Naive thymus-derived CD8-positive, alpha-beta T cell (primary cell): ENCODE results near the gene ATP2C1. TPM values are rescaled to one million over a fixed set of nuclear protein-coding genes. Genes with fewer than 3 reads are reported as not detected.
A peak's percentile ranks its signal among the peaks of the same experiment; 100 is the strongest.

ENCODE experiments used
- ATAC-seq, 2 donors: fragments of 150-1000 bp; cut with Tn5 transposase in 1 of 2; sonication (Bioruptor Pico), chemical (Tn5 transposase) in 1 of 2; 1 replicate in 1 of 2; 2 replicates in 1 of 2; pipeline ENCODE4 v1.10.0; 2021; ENCODE audit warnings: mild to moderate bottlenecking in 2 of 2, moderate library complexity in 2 of 2
- POLR2A ChIA-PET: fragments of 350-600 bp; sonication (Branson Sonifier 250); formaldehyde crosslinking; loops from one replicate; lab custom pipeline; 2021; ENCODE audit warnings: antibody characterized with exemption; lab: Charles Lee
- DNase-seq, 10 donors: peaks; one replicate each; pipeline versions ENCODE4 v3.0.0 to v3.0.0-alpha.2; 2020 to 2022
- H3K27ac Mint-ChIP-seq, 10 donors: one replicate each; pipeline ENCODE4 v1.8.0; 2020 to 2022; ENCODE audit warnings: mild to moderate bottlenecking in 10 of 10, mixed read lengths in 10 of 10, moderate library complexity in 4 of 10, inconsistent platforms in 1 of 10
- H3K27me3 Mint-ChIP-seq, 5 donors: one replicate each; pipeline ENCODE4 v1.8.0; 2021 to 2022; ENCODE audit warnings: mixed read lengths in 5 of 5
- H3K36me3 Mint-ChIP-seq, 3 donors: one replicate each; pipeline ENCODE4 v1.8.0; 2020 to 2022; ENCODE audit warnings: mixed read lengths in 3 of 3, mild to moderate bottlenecking in 2 of 3, inconsistent platforms in 1 of 3
- H3K4me1 Mint-ChIP-seq, 4 donors: one replicate each; pipeline ENCODE4 v1.8.0; 2021 to 2022; ENCODE audit warnings: mixed read lengths in 4 of 4
- H3K4me3 Mint-ChIP-seq, 10 donors: one replicate each; pipeline ENCODE4 v1.8.0; 2020 to 2022; ENCODE audit warnings: mild to moderate bottlenecking in 10 of 10, mixed read lengths in 10 of 10, moderate library complexity in 6 of 10, inconsistent platforms in 1 of 10
- H3K9me3 Mint-ChIP-seq, 9 donors: one replicate each; pipeline ENCODE4 v1.8.0; 2020 to 2022; ENCODE audit warnings: mixed read lengths in 9 of 9, mild to moderate bottlenecking in 3 of 9, inconsistent platforms in 1 of 9, moderate library complexity in 1 of 9
- polyA plus RNA-seq, 3 donors: library from polyadenylated mRNA; unstranded; fragments of 300-500 nt; fragmentation: Illumina TruSeq; gene quantifications; one replicate each; pipeline ENCODE4 v1.2.3, GENCODE V29; 2021
- total RNA-seq, 8 experiments: library from RNA in 2 of 8; stranded (reverse) in 2 of 8; gene quantifications; one replicate each; pipeline ENCODE4 v1.2.3 and lab custom pipeline; 2021 to 2026

Gene ATP2C1
- total and polyA plus RNA-seq, 5 experiments from 2014 or later = 5.3 to 48.0 (median 9.0) TPM

- POLR2A ChIA-PET = no interaction called here
- Mint-ChIP-seq H3K36me3 (peaks cover 15 to 22% (median 22%) of the 10 kb centered on the region in 3 donors), H3K27ac (peak overlapping the region in 1 of 10 donors; percentile 80), H3K27me3 (no peaks in the 10 kb centered on the region), H3K4me3 (peak overlapping the region in 1 of 10 donors; percentile 34), H3K4me1 (peaks cover 28 to 69% (median 55%) of the 10 kb centered on the region in 4 donors), H3K9me3 (peaks cover 0 to 26% (median 11%) of the 10 kb centered on the region in 9 donors)
- DNase-seq (no peak), ATAC-seq (no peak)
These were observed 31.7 kb downstream of the ATP2C1 start for GRCh38 chr3:130925628-130926027.

GRCh38 chr3:130926504-130926903 lies 32.6 kb downstream of the ATP2C1 start:
- H3K4me1 Mint-ChIP-seq = peaks cover 28 to 64% (median 54%) of the 10 kb centered on the region in 4 donors
- H3K27ac Mint-ChIP-seq = no peak overlapping the region
- H3K9me3 Mint-ChIP-seq = peaks cover 0 to 26% (median 11%) of the 10 kb centered on the region in 9 donors
- POLR2A ChIA-PET = no interaction called here
- H3K4me3 Mint-ChIP-seq = no peak overlapping the region
- no peak for ATAC-seq
- H3K36me3 Mint-ChIP-seq = peaks cover 15 to 29% (median 22%) of the 10 kb centered on the region in 3 donors
- no peaks in the 10 kb centered on the region for H3K27me3 Mint-ChIP-seq
- no peak for DNase-seq

- POLR2A ChIA-PET = no interaction called here
- ATAC-seq = no peak
- no peak overlapping the region for H3K4me3 Mint-ChIP-seq
- no peak for DNase-seq
- H3K27me3 Mint-ChIP-seq = no peaks in the 10 kb centered on the region
- H3K4me1 Mint-ChIP-seq = peaks cover 20 to 45% (median 38%) of the 10 kb centered on the region in 4 donors
- H3K36me3 Mint-ChIP-seq = peaks cover 7 to 47% (median 13%) of the 10 kb centered on the region in 3 donors
- H3K27ac Mint-ChIP-seq = peak overlapping the region in 2 of 10 donors; percentile 32 to 63
- peaks cover 0 to 6% (median 0%) of the 10 kb centered on the region in 9 donors for H3K9me3 Mint-ChIP-seq
These were observed 35.9 kb downstream of the ATP2C1 start for GRCh38 chr3:130929804-130930203.

GRCh38 chr3:130932979-130933378 lies 39.1 kb downstream of the ATP2C1 start:
- H3K36me3 Mint-ChIP-seq = peaks cover 4 to 64% (median 16%) of the 10 kb centered on the region in 3 donors
- no peaks in the 10 kb centered on the region for H3K9me3 Mint-ChIP-seq
- H3K27ac Mint-ChIP-seq = no peak overlapping the region
- no peak for ATAC-seq
- no peaks in the 10 kb centered on the region for H3K27me3 Mint-ChIP-seq
- no peak for DNase-seq
- POLR2A ChIA-PET = no interaction called here
- H3K4me3 Mint-ChIP-seq = no peak overlapping the region
- H3K4me1 Mint-ChIP-seq = peaks cover 5 to 16% (median 10%) of the 10 kb centered on the region in 4 donors

GRCh38 chr3:130933801-130934345 lies 40.0 kb downstream of the ATP2C1 start:
- DNase-seq = no peak
- H3K27me3 Mint-ChIP-seq = no peaks in the 10 kb centered on the region
- H3K27ac Mint-ChIP-seq = peak overlapping the region in 2 of 10 donors; percentile 28 to 41
- no peak for ATAC-seq
- no peak overlapping the region for H3K4me3 Mint-ChIP-seq
- POLR2A ChIA-PET = no interaction called here
- peaks cover 4 to 8% (median 6%) of the 10 kb centered on the region in 4 donors for H3K4me1 Mint-ChIP-seq
- H3K9me3 Mint-ChIP-seq = no peaks in the 10 kb centered on the region
- H3K36me3 Mint-ChIP-seq = peaks cover 4 to 70% (median 16%) of the 10 kb centered on the region in 3 donors

GRCh38 chr3:130934442-130935089 lies 40.7 kb downstream of the ATP2C1 start:
- DNase-seq = no peak
- H3K27ac Mint-ChIP-seq = no peak overlapping the region

GRCh38 chr3:130935761-130936492 lies 42.0 kb downstream of the ATP2C1 start:
- POLR2A ChIA-PET = no interaction called here
- H3K9me3 Mint-ChIP-seq = no peaks in the 10 kb centered on the region
- no peak for ATAC-seq
- no peaks in the 10 kb centered on the region for H3K27me3 Mint-ChIP-seq
- peaks cover 4 to 74% (median 20%) of the 10 kb centered on the region in 3 donors for H3K36me3 Mint-ChIP-seq
- no peak overlapping the region for H3K4me3 Mint-ChIP-seq
- H3K4me1 Mint-ChIP-seq = peaks cover 0 to 2% (median 0%) of the 10 kb centered on the region in 4 donors
- H3K27ac Mint-ChIP-seq = no peak overlapping the region
- DNase-seq = no peak

More at GRCh38 chr3:130934442-130935089, 40.7 kb downstream of the ATP2C1 start:
- peaks cover 4 to 74% (median 16%) of the 10 kb centered on the region in 3 donors for H3K36me3 Mint-ChIP-seq
- H3K27me3 Mint-ChIP-seq = no peaks in the 10 kb centered on the region
- POLR2A ChIA-PET = no interaction called here
- H3K4me3 Mint-ChIP-seq = no peak overlapping the region
- peaks cover 4 to 5% (median 4%) of the 10 kb centered on the region in 4 donors for H3K4me1 Mint-ChIP-seq
- no peak for ATAC-seq
- no peaks in the 10 kb centered on the region for H3K9me3 Mint-ChIP-seq

GRCh38 chr3:130939753-130940152 lies 45.9 kb downstream of the ATP2C1 start:
- no peak overlapping the region for H3K4me3 Mint-ChIP-seq
- H3K27me3 Mint-ChIP-seq = no peaks in the 10 kb centered on the region
- H3K27ac Mint-ChIP-seq = peak overlapping the region in 2 of 10 donors; percentile 45 to 58
- POLR2A ChIA-PET = no interaction called here
- H3K9me3 Mint-ChIP-seq = no peaks in the 10 kb centered on the region
- peaks cover 0 to 3% (median 0%) of the 10 kb centered on the region in 4 donors for H3K4me1 Mint-ChIP-seq
- ATAC-seq = no peak
- DNase-seq = no peak
- H3K36me3 Mint-ChIP-seq = peaks cover 9 to 78% (median 37%) of the 10 kb centered on the region in 3 donors

GRCh38 chr3:130941793-130942192 lies 47.9 kb downstream of the ATP2C1 start:
- POLR2A ChIA-PET = no interaction called here
- no peaks in the 10 kb centered on the region for H3K9me3 Mint-ChIP-seq
- peaks cover 15 to 79% (median 40%) of the 10 kb centered on the region in 3 donors for H3K36me3 Mint-ChIP-seq
- DNase-seq = no peak
- no peak for ATAC-seq
- H3K4me3 Mint-ChIP-seq = no peak overlapping the region
- H3K27me3 Mint-ChIP-seq = no peaks in the 10 kb centered on the region
- H3K4me1 Mint-ChIP-seq = peaks cover 0 to 3% (median 0%) of the 10 kb centered on the region in 4 donors
- no peak overlapping the region for H3K27ac Mint-ChIP-seq

- Mint-ChIP-seq H3K4me1 (peaks cover 0 to 5% (median 0%) of the 10 kb centered on the region in 4 donors), H3K36me3 (peaks cover 16 to 78% (median 50%) of the 10 kb centered on the region in 3 donors), H3K9me3 (no peaks in the 10 kb centered on the region), H3K27me3 (no peaks in the 10 kb centered on the region), H3K4me3 (no peak overlapping the region), H3K27ac (no peak overlapping the region)
- POLR2A ChIA-PET = no interaction called here
- DNase-seq (no peak), ATAC-seq (no peak)
These were observed 53.0 kb downstream of the ATP2C1 start for GRCh38 chr3:130946882-130947281.

GRCh38 chr3:130948001-130948773 lies 54.3 kb downstream of the ATP2C1 start:
- H3K27me3 Mint-ChIP-seq = no peaks in the 10 kb centered on the region
- H3K27ac Mint-ChIP-seq = no peak overlapping the region
- no peak for DNase-seq
- no peak overlapping the region for H3K4me3 Mint-ChIP-seq
- no peak for ATAC-seq
- POLR2A ChIA-PET = no interaction called here
- H3K36me3 Mint-ChIP-seq = peaks cover 13 to 78% (median 40%) of the 10 kb centered on the region in 3 donors
- no peaks in the 10 kb centered on the region for H3K9me3 Mint-ChIP-seq
- H3K4me1 Mint-ChIP-seq = peaks cover 0 to 4% (median 0%) of the 10 kb centered on the region in 4 donors

- no peak overlapping the region for H3K27ac Mint-ChIP-seq
- no peaks in the 10 kb centered on the region for H3K27me3 Mint-ChIP-seq
- peaks cover 0 to 4% (median 0%) of the 10 kb centered on the region in 4 donors for H3K4me1 Mint-ChIP-seq
- POLR2A ChIA-PET = no interaction called here
- H3K9me3 Mint-ChIP-seq = no peaks in the 10 kb centered on the region
- DNase-seq = no peak
- H3K36me3 Mint-ChIP-seq = peaks cover 13 to 78% (median 39%) of the 10 kb centered on the region in 3 donors
- ATAC-seq = no peak
- no peak overlapping the region for H3K4me3 Mint-ChIP-seq
These were observed 55.0 kb downstream of the ATP2C1 start for GRCh38 chr3:130948929-130949328.
